Subcutaneous abdominal adipose tissue (tissue), 5 donors: ENCODE results near the gene ABCA7.
A peak's percentile ranks its signal among the peaks of the same experiment; 100 is the strongest.

Source experiments
- H3K27ac ChIP-seq: one replicate; pipeline ENCODE4 v1.7.0; 2013; ENCODE audit warnings: low read depth, mild to moderate bottlenecking, inconsistent platforms, low read length, moderate library complexity
- H3K27me3 ChIP-seq, 5 donors: one replicate each; pipeline ENCODE4 v1.7.0; 2013; ENCODE audit warnings: low read length in 5 of 5, inconsistent platforms in 1 of 5; ENCODE audit not compliant: control insufficient read depth in 5 of 5, insufficient read depth in 4 of 5
- H3K36me3 ChIP-seq, 5 donors: one replicate each; pipeline ENCODE4 v1.7.0; 2013; ENCODE audit warnings: low read length in 5 of 5; ENCODE audit not compliant: control insufficient read depth in 5 of 5, insufficient read depth in 5 of 5
- H3K4me1 ChIP-seq, 5 donors: one replicate each; pipeline ENCODE4 v1.7.0; 2013; ENCODE audit warnings: low read length in 5 of 5, mild to moderate bottlenecking in 3 of 5, moderate library complexity in 1 of 5; ENCODE audit not compliant: control insufficient read depth in 5 of 5, insufficient read depth in 5 of 5
- H3K4me3 ChIP-seq, 5 donors: one replicate each; pipeline ENCODE4 v1.7.0; 2013; ENCODE audit warnings: low read length in 5 of 5, low read depth in 1 of 5
- H3K9ac ChIP-seq, 5 donors: one replicate each; pipeline ENCODE4 v1.7.0; 2013; ENCODE audit warnings: low read length in 5 of 5, mild to moderate bottlenecking in 4 of 5, moderate library complexity in 3 of 5
- H3K9me3 ChIP-seq, 5 donors: one replicate each; pipeline ENCODE4 v1.7.0; 2013; ENCODE audit warnings: low read length in 5 of 5; ENCODE audit not compliant: control insufficient read depth in 5 of 5
- donor health status: healthy.
- donor health status: healthy.
- donor health status: healthy.
- donor health status: healthy.
- donor health status: healthy.

ABCA7 gene

DNA sequence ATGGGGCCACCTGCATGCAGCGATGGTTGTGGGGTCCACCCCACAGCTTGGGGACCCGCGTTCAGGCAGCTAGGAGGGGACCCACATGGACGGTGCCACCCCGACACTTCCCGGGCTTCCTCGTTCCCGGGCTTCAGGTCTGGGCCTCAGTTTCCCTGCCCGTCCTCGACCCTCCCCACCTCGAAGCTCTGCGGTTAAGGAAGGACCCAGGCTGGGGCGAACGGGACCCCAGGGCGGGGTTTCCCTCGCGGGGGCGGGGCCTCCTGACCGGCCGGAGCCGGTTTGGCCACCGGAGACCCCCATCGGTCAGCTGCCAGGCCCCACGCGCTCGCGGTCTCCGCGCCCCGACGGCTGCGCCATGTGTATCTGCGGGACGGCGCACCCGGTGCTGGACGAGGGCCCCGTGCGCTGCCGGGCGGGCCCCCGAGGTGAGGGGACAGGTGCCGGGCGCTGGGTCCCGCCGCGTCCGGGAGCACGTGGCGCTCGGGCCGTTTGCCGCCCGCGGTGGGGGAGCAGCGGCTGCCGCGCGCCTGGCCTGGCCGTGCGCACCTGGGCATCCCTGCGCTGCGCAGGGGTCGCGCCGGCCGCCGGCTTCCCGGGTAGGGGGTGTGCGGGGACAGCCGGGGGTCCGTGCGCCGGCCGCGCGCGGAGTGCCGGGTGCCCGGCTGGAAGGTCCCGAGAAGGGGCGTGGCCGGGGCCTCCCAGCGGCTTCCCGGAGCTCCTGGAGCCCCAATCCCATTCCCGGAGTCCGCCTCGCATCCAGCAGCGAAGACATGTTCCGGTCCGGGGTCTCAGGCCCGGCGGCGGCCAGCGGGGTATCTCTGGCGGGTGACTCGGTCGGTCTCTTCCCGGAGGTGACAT is 31.3 kb downstream of the ABCA7 start:
- H3K9ac ChIP-seq, result no peak overlapping the region
- peaks cover 0 to 69% (median 44%) of the 10 kb centered on the region in 5 donors for H3K4me1 ChIP-seq
- no peak overlapping the region for H3K4me3 ChIP-seq

DNA sequence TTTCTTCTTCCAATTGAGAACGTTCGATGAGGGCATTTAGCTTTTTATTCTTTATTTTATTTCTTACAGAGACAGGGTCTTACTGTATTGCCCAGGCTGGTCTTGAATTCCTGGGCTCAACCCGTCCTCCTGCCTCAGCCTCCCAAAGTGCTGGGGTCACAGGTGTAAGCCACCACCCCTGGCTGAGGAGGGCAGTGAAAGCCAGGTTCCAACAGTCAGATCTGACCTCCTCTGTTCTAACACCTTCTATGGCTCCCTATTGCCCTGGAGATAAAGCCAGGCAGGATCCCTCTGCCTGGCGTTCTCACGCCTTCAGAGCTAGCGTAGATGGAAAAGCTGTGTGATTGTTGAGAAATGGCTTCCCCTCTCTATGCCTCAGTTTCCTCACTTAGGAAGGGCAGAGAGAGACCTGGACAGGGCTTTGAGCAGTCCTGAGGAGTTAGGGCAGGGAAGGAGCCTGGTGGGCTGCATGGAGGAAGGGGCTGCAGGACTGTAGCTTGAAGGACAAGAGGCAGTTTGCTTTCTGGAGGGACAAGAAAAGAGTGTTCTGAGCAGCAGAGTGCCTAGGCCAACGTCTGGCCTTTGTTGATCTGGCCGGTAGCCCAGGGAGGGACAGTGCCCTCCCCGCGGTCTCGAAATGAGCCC is 32.6 kb downstream of the ABCA7 start:
- Histone ChIP-seq H3K4me1 (peaks cover 0 to 67% (median 40%) of the 10 kb centered on the region in 5 donors), H3K9ac (no peak overlapping the region), H3K36me3 (peaks cover 0 to 16% (median 0%) of the 10 kb centered on the region in 5 donors), H3K27ac (no peak overlapping the region), H3K27me3 (peaks cover 0 to 20% (median 6%) of the 10 kb centered on the region in 5 donors), H3K9me3 (no peaks in the 10 kb centered on the region), H3K4me3 (no peak overlapping the region)

More for the DNA sequence above, 31.3 kb downstream of the ABCA7 start:
- Histone ChIP-seq H3K36me3 (peaks cover 0 to 16% (median 0%) of the 10 kb centered on the region in 5 donors), H3K27ac (no peak overlapping the region), H3K27me3 (peaks cover 0 to 31% (median 6%) of the 10 kb centered on the region in 5 donors), H3K9me3 (no peaks in the 10 kb centered on the region)

GRCh38 chr19:1073063-1073955 is 33.4 kb downstream of the ABCA7 start:
- H3K27me3 ChIP-seq, result peaks cover 0 to 12% (median 6%) of the 10 kb centered on the region in 5 donors
- H3K9ac ChIP-seq, result no peak overlapping the region
- peaks cover 0 to 68% (median 42%) of the 10 kb centered on the region in 5 donors for H3K4me1 ChIP-seq
- no peak overlapping the region for H3K27ac ChIP-seq
- H3K9me3 ChIP-seq, result no peaks in the 10 kb centered on the region
- peaks cover 0 to 19% (median 0%) of the 10 kb centered on the region in 5 donors for H3K36me3 ChIP-seq
- no peak overlapping the region for H3K4me3 ChIP-seq

GRCh38 chr19:1073956-1074517 is 34.1 kb downstream of the ABCA7 start:
- peaks cover 0 to 60% (median 37%) of the 10 kb centered on the region in 5 donors for H3K4me1 ChIP-seq
- peaks cover 0 to 6% (median 6%) of the 10 kb centered on the region in 5 donors for H3K27me3 ChIP-seq
- H3K9me3 ChIP-seq, result no peaks in the 10 kb centered on the region
- H3K27ac ChIP-seq, result no peak overlapping the region
- peak overlapping the region in 1 of 5 donors; percentile 22 for H3K4me3 ChIP-seq
- peaks cover 0 to 19% (median 0%) of the 10 kb centered on the region in 5 donors for H3K36me3 ChIP-seq
- no peak overlapping the region for H3K9ac ChIP-seq

DNA sequence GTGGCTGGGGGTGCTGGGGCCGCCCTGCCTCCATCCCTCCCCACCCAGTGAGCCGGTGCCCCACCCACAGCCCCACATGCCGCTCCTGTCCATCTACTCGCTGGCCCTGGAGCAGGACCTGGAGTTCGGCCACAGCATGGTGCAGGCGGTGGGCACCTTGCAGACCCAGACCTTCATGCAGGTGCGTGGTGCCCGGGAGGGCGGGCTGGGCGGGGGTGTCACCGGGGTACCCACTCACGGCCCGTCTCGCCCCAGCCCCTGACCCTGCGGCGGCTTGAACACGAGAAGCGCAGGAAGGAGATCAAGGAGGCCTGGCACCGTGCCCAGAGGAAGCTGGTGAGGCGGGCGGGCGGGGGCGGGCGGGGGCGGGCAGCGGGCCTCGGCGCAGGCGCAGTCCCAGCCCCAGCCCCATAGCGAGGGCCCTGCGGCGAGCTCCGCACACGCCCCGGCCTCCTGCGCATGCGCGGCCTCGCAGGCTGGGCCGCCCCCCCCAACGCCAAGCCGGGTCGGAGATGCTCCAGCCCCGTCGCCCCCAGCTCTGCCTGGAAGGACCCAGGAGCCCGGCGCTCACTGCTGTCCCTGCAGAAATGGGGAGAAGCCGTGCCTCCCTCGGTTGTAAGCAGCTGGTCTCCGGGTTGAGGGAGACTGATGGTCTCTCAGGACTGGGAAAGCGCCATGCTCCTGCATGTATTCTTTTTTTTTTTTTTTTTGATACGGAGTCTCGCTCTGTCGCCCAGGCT is 34.8 kb downstream of the ABCA7 start:
- H3K4me1 ChIP-seq, result peaks cover 0 to 54% (median 30%) of the 10 kb centered on the region in 5 donors
- H3K4me3 ChIP-seq, result peak overlapping the region in 2 of 5 donors; percentile 49 to 52
- H3K9me3 ChIP-seq, result no peaks in the 10 kb centered on the region
- no peak overlapping the region for H3K9ac ChIP-seq
- no peak overlapping the region for H3K27ac ChIP-seq
- H3K36me3 ChIP-seq, result peaks cover 0 to 22% (median 0%) of the 10 kb centered on the region in 5 donors
- peaks cover 0 to 6% (median 5%) of the 10 kb centered on the region in 5 donors for H3K27me3 ChIP-seq

- no peak overlapping the region for H3K9ac ChIP-seq
- peak overlapping the region in 1 of 5 donors; percentile 10 for H3K4me3 ChIP-seq
- H3K4me1 ChIP-seq, result peaks cover 0 to 46% (median 24%) of the 10 kb centered on the region in 5 donors
- no peak overlapping the region for H3K27ac ChIP-seq
- H3K9me3 ChIP-seq, result no peaks in the 10 kb centered on the region
- H3K36me3 ChIP-seq, result peaks cover 0 to 34% (median 6%) of the 10 kb centered on the region in 5 donors
- H3K27me3 ChIP-seq, result peaks cover 0 to under 1% (median under 1%) of the 10 kb centered on the region in 5 donors
These were observed 36.1 kb downstream of the ABCA7 start for GRCh38 chr19:1076046-1076386.

GRCh38 chr19:1076951-1077350 is 37.0 kb downstream of the ABCA7 start:
- H3K36me3 ChIP-seq, result peaks cover 0 to 34% (median 6%) of the 10 kb centered on the region in 5 donors
- H3K27me3 ChIP-seq, result no peaks in the 10 kb centered on the region
- H3K9me3 ChIP-seq, result no peaks in the 10 kb centered on the region
- H3K27ac ChIP-seq, result no peak overlapping the region
- H3K4me1 ChIP-seq, result peaks cover 0 to 48% (median 30%) of the 10 kb centered on the region in 5 donors
- H3K9ac ChIP-seq, result no peak overlapping the region
- peak overlapping the region in 1 of 5 donors; percentile 33 for H3K4me3 ChIP-seq

- no peak overlapping the region for H3K27ac ChIP-seq
These were observed 39.7 kb downstream of the ABCA7 start for GRCh38 chr19:1079566-1080111.

More at GRCh38 chr19:1079566-1080111, 39.7 kb downstream of the ABCA7 start:
- no peaks in the 10 kb centered on the region for H3K9me3 ChIP-seq
- H3K4me3 ChIP-seq, result no peak overlapping the region
- peaks cover 0 to 41% (median 11%) of the 10 kb centered on the region in 5 donors for H3K36me3 ChIP-seq
- H3K9ac ChIP-seq, result no peak overlapping the region
- H3K27me3 ChIP-seq, result no peaks in the 10 kb centered on the region
- peaks cover 0 to 58% (median 37%) of the 10 kb centered on the region in 5 donors for H3K4me1 ChIP-seq
